Neuronal stem cell (in vitro differentiated cells): ENCODE measurements around the gene CDH15.
A peak's percentile ranks its signal among the peaks of the same experiment; 100 is the strongest.

Experiments used
- DNase-seq: peaks from one replicate; pipeline ENCODE4 v3.0.0-alpha.2; 2013; ENCODE audit warnings: low spot score
- H2AFZ ChIP-seq: one replicate; pipeline ENCODE4 v1.6.1; 2013; ENCODE audit warnings: mild to moderate bottlenecking, low read length, inconsistent platforms
- H2AK5ac ChIP-seq: 2 replicates; pipeline ENCODE4 v1.6.1; 2013; ENCODE audit warnings: low read depth, mild to moderate bottlenecking, inconsistent platforms, low read length, moderate library complexity, mixed read lengths
- H2BK120ac ChIP-seq: 2 replicates; pipeline ENCODE4 v1.6.1; 2013; ENCODE audit warnings: low read depth, mild to moderate bottlenecking, inconsistent platforms, low read length, moderate library complexity, mixed read lengths
- H2BK12ac ChIP-seq: one replicate; pipeline ENCODE4 v1.6.1; 2013; ENCODE audit warnings: low read length, inconsistent platforms
- H2BK15ac ChIP-seq: 2 replicates; pipeline ENCODE4 v1.6.1; 2013; ENCODE audit warnings: mild to moderate bottlenecking, low read length, inconsistent platforms, mixed read lengths
- H2BK5ac ChIP-seq: one replicate; pipeline ENCODE4 v1.6.1; 2013; ENCODE audit warnings: inconsistent platforms, mild to moderate bottlenecking, low read length, moderate library complexity
- H3K14ac ChIP-seq: one replicate; pipeline ENCODE4 v1.6.1; 2013; ENCODE audit warnings: low read length, inconsistent platforms
- H3K18ac ChIP-seq: 2 replicates; pipeline ENCODE4 v1.6.1; 2013; ENCODE audit warnings: low read length, inconsistent platforms
- H3K23ac ChIP-seq: 2 replicates; pipeline ENCODE4 v1.6.1; 2013; ENCODE audit warnings: low read depth, mild to moderate bottlenecking, mixed read lengths, low read length, inconsistent platforms; ENCODE audit not compliant: poor library complexity
- H3K27ac ChIP-seq: replicated peaks from 3 replicates; pipeline ENCODE4 v1.5.1; 2013; ENCODE audit warnings: low read length, inconsistent platforms
- H3K27me3 ChIP-seq, 3 experiments: 2 replicates each; pipeline ENCODE4 v1.6.1; 2013; ENCODE audit warnings: low read length in 3 of 3, mild to moderate bottlenecking in 2 of 3, inconsistent platforms in 1 of 3, low read depth in 1 of 3, mixed read lengths in 1 of 3, moderate library complexity in 1 of 3; ENCODE audit not compliant: control insufficient read depth in 3 of 3, insufficient read depth in 3 of 3
- H3K36me3 ChIP-seq, 2 donors: replicated peaks in 1 of 2; 2 replicates each; pipeline ENCODE4 v1.6.1; 2013; ENCODE audit warnings: low read length in 2 of 2; ENCODE audit not compliant: control insufficient read depth in 2 of 2, insufficient read depth in 2 of 2
- H3K4ac ChIP-seq: 2 replicates; pipeline ENCODE4 v1.6.1; 2013; ENCODE audit warnings: inconsistent platforms, mild to moderate bottlenecking, low read length, moderate library complexity
- H3K4me1 ChIP-seq, 2 donors: 1 replicate in 1 of 2; 2 replicates in 1 of 2; pipeline ENCODE4 v1.6.1; 2013; ENCODE audit warnings: low read length in 2 of 2, low read depth in 1 of 2; ENCODE audit not compliant: control insufficient read depth in 2 of 2, insufficient read depth in 1 of 2
- H3K4me2 ChIP-seq: one replicate; pipeline ENCODE4 v1.6.1; 2013; ENCODE audit warnings: mild to moderate bottlenecking, low read length, inconsistent platforms; ENCODE audit not compliant: insufficient read depth, poor library complexity, severe bottlenecking
- H3K4me3 ChIP-seq, 2 donors: 2 replicates each; pipeline ENCODE4 v1.5.1; 2013; ENCODE audit warnings: low read length in 2 of 2, mild to moderate bottlenecking in 2 of 2, inconsistent platforms in 1 of 2, moderate library complexity in 1 of 2
- H3K79me1 ChIP-seq: one replicate; pipeline ENCODE4 v1.6.1; 2013; ENCODE audit warnings: low read depth, mild to moderate bottlenecking, inconsistent platforms, low read length, moderate library complexity
- H3K9ac ChIP-seq: one replicate; pipeline ENCODE4 v1.6.1; 2013; ENCODE audit warnings: mild to moderate bottlenecking, low read depth, low read length, inconsistent platforms; ENCODE audit not compliant: poor library complexity
- H3K9me3 ChIP-seq, 2 donors: replicated peaks in 1 of 2; 2 replicates each; pipeline versions ENCODE3 to v1.6.1; 2013; ENCODE audit warnings: low read length in 2 of 2, mild to moderate bottlenecking in 2 of 2, inconsistent platforms in 1 of 2, low read depth in 1 of 2, mixed read lengths in 1 of 2, moderate library complexity in 1 of 2; ENCODE audit not compliant: control insufficient read depth in 2 of 2, insufficient read depth in 1 of 2
- H4K8ac ChIP-seq: one replicate; pipeline ENCODE4 v1.6.1; 2013; ENCODE audit warnings: low read depth, mild to moderate bottlenecking, inconsistent platforms, low read length, moderate library complexity
- H4K91ac ChIP-seq: one replicate; pipeline ENCODE4 v1.6.1; 2013; ENCODE audit warnings: low read length, low read depth, mild to moderate bottlenecking, inconsistent platforms; ENCODE audit not compliant: poor library complexity
- WGBS, 2 donors: extraction: QIAGEN DNeasy Blood & Tissue Kit; methylation state at CpG; one replicate each; pipeline ENCODE4 v1.1.7; 2013; ENCODE audit warnings: missing lambda C conversion rate in 2 of 2, mixed read lengths in 1 of 2; ENCODE audit not compliant: insufficient read length in 2 of 2, insufficient replicate concordance in 1 of 2; ENCODE audit errors: extremely low coverage in 2 of 2; 5-methylcytosine and 5-hydroxymethylcytosine counted together

CDH15 gene

GRCh38 chr16:89192956-89193575 is 21.5 kb downstream of the CDH15 start:
- H3K27ac ChIP-seq = no peak overlapping the region
- WGBS, 2 donors = no CpG with 5 or more reads among the region's 39 CpGs
- H3K9me3 ChIP-seq = peaks cover 0 to 6% of the 10 kb centered on the region in 2 donors
- peak overlapping the region; percentile 75 for H2BK15ac ChIP-seq
- peaks cover 3% of the 10 kb centered on the region for H3K79me1 ChIP-seq
- peak overlapping the region; percentile 83 for H3K18ac ChIP-seq
- H3K4ac ChIP-seq = no peak overlapping the region
- no peak overlapping the region for H3K4me3 ChIP-seq
- H3K23ac ChIP-seq = peak overlapping the region; percentile 55
- H3K27me3 ChIP-seq = peaks cover 15 to 41% (median 28%) of the 10 kb centered on the region in 3 experiments
- no peak overlapping the region for H3K14ac ChIP-seq
- H3K4me2 ChIP-seq = no peak overlapping the region
- no peak overlapping the region for H2BK12ac ChIP-seq
- H2BK5ac ChIP-seq = no peak overlapping the region
- H4K8ac ChIP-seq = peak overlapping the region; percentile 82
- no peak overlapping the region for H2AK5ac ChIP-seq
- no peak overlapping the region for H4K91ac ChIP-seq
- H2AFZ ChIP-seq = no peak overlapping the region
- H3K4me1 ChIP-seq = peaks cover 2 to 9% of the 10 kb centered on the region in 2 donors
- H3K36me3 ChIP-seq = no peaks in the 10 kb centered on the region
- no peak for DNase-seq
- no peak overlapping the region for H2BK120ac ChIP-seq
- no peak overlapping the region for H3K9ac ChIP-seq

- Histone ChIP-seq H2AK5ac (peak overlapping the region; percentile 94), H3K23ac (peak overlapping the region; percentile 85), H3K36me3 (no peaks in the 10 kb centered on the region), H2BK12ac (peak overlapping the region; percentile 22), H4K91ac (no peak overlapping the region), H3K79me1 (peaks cover 5% of the 10 kb centered on the region), H3K4me3 (no peak overlapping the region), H3K4me1 (peaks cover 2 to 9% of the 10 kb centered on the region in 2 donors), H2AFZ (no peak overlapping the region), H2BK120ac (no peak overlapping the region), H4K8ac (peak overlapping the region; percentile 82), H3K4me2 (no peak overlapping the region), H3K4ac (no peak overlapping the region), H3K18ac (peak overlapping the region; percentile 83), H2BK15ac (peak overlapping the region; percentile 75), H3K27ac (no peak overlapping the region), H2BK5ac (no peak overlapping the region), H3K27me3 (peaks cover 15 to 44% (median 28%) of the 10 kb centered on the region in 3 experiments), H3K9ac (peak overlapping the region; percentile 50), H3K14ac (no peak overlapping the region), H3K9me3 (peaks cover 0 to 6% of the 10 kb centered on the region in 2 donors)
- no peak for DNase-seq
- WGBS, 2 donors = no CpG with 5 or more reads among the region's 38 CpGs
Observed at GRCh38 chr16:89193576-89194293, 22.2 kb downstream of the CDH15 start.

- Histone ChIP-seq H2AFZ (no peak overlapping the region), H3K79me1 (peaks cover 5% of the 10 kb centered on the region), H2BK15ac (peak overlapping the region; percentile 49), H2BK5ac (peak overlapping the region; percentile 53), H3K23ac (no peak overlapping the region), H3K4me3 (no peak overlapping the region), H3K4me1 (peaks cover 2 to 16% of the 10 kb centered on the region in 2 donors), H4K91ac (no peak overlapping the region), H3K4me2 (no peak overlapping the region), H3K14ac (no peak overlapping the region), H2BK120ac (no peak overlapping the region), H3K4ac (no peak overlapping the region), H3K27me3 (peaks cover 15 to 53% (median 35%) of the 10 kb centered on the region in 3 experiments), H4K8ac (no peak overlapping the region), H3K18ac (peak overlapping the region; percentile 48), H2AK5ac (peak overlapping the region; percentile 56), H3K9me3 (peaks cover 0 to 6% of the 10 kb centered on the region in 2 donors), H3K9ac (no peak overlapping the region), H2BK12ac (no peak overlapping the region), H3K36me3 (no peaks in the 10 kb centered on the region), H3K27ac (no peak overlapping the region)
- no peak for DNase-seq
- WGBS, 2 donors = no CpG with 5 or more reads among the region's 45 CpGs
Observed at GRCh38 chr16:89194340-89195311, 23.1 kb downstream of the CDH15 start.
